H1 (cell line): ENCODE measurements around the gene TSSC4. TPM values are rescaled to one million over a fixed set of nuclear protein-coding genes. Genes with fewer than 3 reads are reported as not detected.
A peak's percentile ranks its signal among the peaks of the same experiment; 100 is the strongest.

ENCODE experiments used
- CTCF ChIA-PET: fragments of 300-600 bp; sonication (Branson Sonifier 250); formaldehyde crosslinking; loops from one replicate; lab custom pipeline; 2021; ENCODE audit not compliant: partially characterized antibody; lab: Charles Lee
- POLR2A ChIA-PET: fragments of 300-600 bp; sonication (Branson Sonifier 250); formaldehyde crosslinking; loops from one replicate; lab custom pipeline; 2021; ENCODE audit warnings: inconsistent platforms; ENCODE audit not compliant: partially characterized antibody; lab: Charles Lee
- DNase-seq, 2 experiments: peaks; one replicate each; pipeline versions ENCODE4 v3.0.0 to v3.0.0-alpha.2; 2010 to 2022; ENCODE audit warnings: low spot score in 2 of 2, low read depth in 1 of 2, mixed read lengths in 1 of 2
- FAIRE-seq: peaks from 2 replicates; lab custom pipeline; 2011; peaks lifted over from hg19 to GRCh38; lab: Jason Lieb, UNC
- H2AFZ ChIP-seq: 2 replicates; pipeline ENCODE4 v1.8.1; 2012; ENCODE audit warnings: low read length, inconsistent platforms
- H2AK5ac ChIP-seq: 2 replicates; pipeline ENCODE4 v1.6.1; 2013; ENCODE audit warnings: low read depth, low read length
- H2BK120ac ChIP-seq: replicated peaks from 2 replicates; pipeline ENCODE3; 2013; ENCODE audit warnings: low read depth, low read length, inconsistent platforms
- H2BK12ac ChIP-seq: 2 replicates; pipeline ENCODE4 v1.6.1; 2013; ENCODE audit warnings: low read depth, low read length
- H2BK15ac ChIP-seq: 2 replicates; pipeline ENCODE4 v1.6.1; 2013; ENCODE audit warnings: low read length
- H2BK20ac ChIP-seq: 2 replicates; pipeline ENCODE4 v1.6.1; 2013; ENCODE audit warnings: low read length
- H2BK5ac ChIP-seq: 2 replicates; pipeline ENCODE4 v1.6.1; 2013; ENCODE audit warnings: low read depth, low read length
- H3K14ac ChIP-seq: 2 replicates; pipeline ENCODE4 v1.6.1; 2013; ENCODE audit warnings: inconsistent platforms; ENCODE audit not compliant: insufficient read length
- H3K18ac ChIP-seq: 2 replicates; pipeline ENCODE4 v1.6.1; 2013; ENCODE audit warnings: low read length; ENCODE audit errors: extremely low read depth
- H3K23ac ChIP-seq: 2 replicates; pipeline ENCODE4 v1.6.1; 2013; ENCODE audit warnings: inconsistent platforms; ENCODE audit not compliant: insufficient read length
- H3K23me2 ChIP-seq: 2 replicates; pipeline ENCODE4 v1.6.1; 2013; ENCODE audit warnings: low read depth, low read length
- H3K27ac ChIP-seq: 2 replicates; pipeline ENCODE4 v1.6.1; 2011; ENCODE audit warnings: low read depth, low read length, inconsistent platforms
- H3K27me3 ChIP-seq, 4 experiments: replicated peaks in 1 of 4; 1 replicate in 1 of 4; 2 replicates in 3 of 4; pipeline versions ENCODE4 v1.6.1 to v1.8.1; 2011 to 2013; ENCODE audit warnings: low read length in 3 of 4, mild to moderate bottlenecking in 3 of 4, inconsistent platforms in 2 of 4, mixed read lengths in 2 of 4, moderate library complexity in 1 of 4; ENCODE audit not compliant: control insufficient read depth in 3 of 4, insufficient read depth in 3 of 4; ENCODE audit errors: extremely low read depth in 1 of 4
- H3K36me3 ChIP-seq, 4 experiments: 2 replicates each; pipeline versions ENCODE4 v1.6.1 to v1.8.1; 2011 to 2013; ENCODE audit warnings: mild to moderate bottlenecking in 4 of 4, low read length in 3 of 4, moderate library complexity in 2 of 4, control low read depth in 1 of 4, inconsistent platforms in 1 of 4; ENCODE audit not compliant: insufficient read depth in 4 of 4, control insufficient read depth in 2 of 4
- H3K4ac ChIP-seq: replicated peaks from 2 replicates; pipeline ENCODE3; 2013; ENCODE audit warnings: low read length, low read depth, mixed read lengths, inconsistent platforms; ENCODE audit not compliant: insufficient read length
- H3K4me1 ChIP-seq, 4 experiments: replicated peaks in 1 of 4; 1 replicate in 1 of 4; 2 replicates in 3 of 4; pipeline versions ENCODE4 v1.6.1 to v1.8.1; 2011 to 2013; ENCODE audit warnings: low read length in 3 of 4, inconsistent platforms in 2 of 4, mixed read lengths in 1 of 4; ENCODE audit not compliant: insufficient read depth in 4 of 4, control insufficient read depth in 3 of 4
- H3K4me2 ChIP-seq, 2 experiments: 2 replicates each; pipeline versions ENCODE4 v1.6.1 to v1.8.1; 2011 to 2013; ENCODE audit warnings: low read depth in 2 of 2, low read length in 2 of 2, control low read depth in 1 of 2, inconsistent platforms in 1 of 2, mild to moderate bottlenecking in 1 of 2; ENCODE audit not compliant: insufficient read depth in 1 of 2
- H3K4me3 ChIP-seq, 4 experiments: fragments of 200-600, 300-600 bp in 1 of 4; sonication (generic), shearing (Covaris generic), sonication (Bioruptor Twin) in 1 of 4; 2 replicates each; pipeline versions ENCODE4 v1.5.1 to v1.8.1; 2011 to 2016; ENCODE audit warnings: low read length in 4 of 4, low read depth in 3 of 4, control low read depth in 2 of 4, inconsistent platforms in 2 of 4, mild to moderate bottlenecking in 2 of 4, mixed read lengths in 1 of 4, moderate library complexity in 1 of 4; ENCODE audit not compliant: insufficient read depth in 2 of 4; ENCODE audit errors: extremely low read depth in 1 of 4
- H3K56ac ChIP-seq: replicated peaks from 2 replicates; pipeline ENCODE3; 2013; ENCODE audit warnings: low read depth, mild to moderate bottlenecking, mixed read lengths, low read length, inconsistent platforms; ENCODE audit not compliant: insufficient read length
- H3K79me1 ChIP-seq: 2 replicates; pipeline ENCODE4 v1.6.1; 2013; ENCODE audit warnings: low read depth, low read length, control low read depth
- H3K79me2 ChIP-seq, 2 experiments: 2 replicates each; pipeline versions ENCODE4 v1.6.1 to v1.8.1; 2012 to 2013; ENCODE audit warnings: low read length in 2 of 2, mild to moderate bottlenecking in 2 of 2, inconsistent platforms in 1 of 2; ENCODE audit not compliant: insufficient read depth in 2 of 2, control insufficient read depth in 1 of 2
- H3K9ac ChIP-seq, 4 experiments: replicated peaks in 1 of 4; 1 replicate in 1 of 4; 2 replicates in 3 of 4; pipeline versions ENCODE4 v1.6.1 to v1.8.1; 2011 to 2013; ENCODE audit warnings: low read depth in 3 of 4, low read length in 3 of 4, control low read depth in 2 of 4, mild to moderate bottlenecking in 2 of 4, moderate library complexity in 2 of 4, inconsistent platforms in 1 of 4; ENCODE audit errors: extremely low read depth in 1 of 4
- H3K9me3 ChIP-seq, 2 experiments: 2 replicates each; pipeline versions ENCODE4 v1.6.1 to v1.8.1; 2012 to 2013; ENCODE audit warnings: mild to moderate bottlenecking in 2 of 2, moderate library complexity in 2 of 2, control low read depth in 1 of 2, inconsistent platforms in 1 of 2, low read depth in 1 of 2, low read length in 1 of 2, mixed read lengths in 1 of 2; ENCODE audit not compliant: insufficient read depth in 2 of 2
- H4K20me1 ChIP-seq, 2 experiments: replicated peaks in 1 of 2; 2 replicates each; pipeline versions ENCODE3 to v1.8.1; 2011 to 2013; ENCODE audit warnings: inconsistent platforms in 2 of 2, low read length in 2 of 2, mild to moderate bottlenecking in 1 of 2; ENCODE audit not compliant: insufficient read depth in 2 of 2, control insufficient read depth in 1 of 2
- H4K5ac ChIP-seq: 2 replicates; pipeline ENCODE4 v1.6.1; 2013; ENCODE audit warnings: low read length, low read depth, mixed read lengths, inconsistent platforms; ENCODE audit not compliant: insufficient read length
- H4K8ac ChIP-seq: 2 replicates; pipeline ENCODE4 v1.8.0; 2013; ENCODE audit warnings: mild to moderate bottlenecking, moderate library complexity, low read length, inconsistent platforms; ENCODE audit not compliant: insufficient read depth; ENCODE audit errors: extremely low read depth
- H4K91ac ChIP-seq: replicated peaks from 2 replicates; pipeline ENCODE3; 2013; ENCODE audit warnings: low read length, mixed read lengths, inconsistent platforms; ENCODE audit not compliant: insufficient read length
- CBX8 ChIP-seq: fragments of 300-800, 300-1000 bp; sonication (generic); IDR thresholded peaks from 2 replicates; pipeline ENCODE4 v1.7.1; 2016; ENCODE audit warnings: low read depth, low read length, borderline replicate concordance
- JUN ChIP-seq: IDR thresholded peaks from 2 replicates; pipeline ENCODE4 v1.6.1; 2011; ENCODE audit warnings: low read depth, mild to moderate bottlenecking, improper control_type of control experiment, low read length
- whole genome bisulfite sequencing, 2 experiments: shearing (Covaris generic) in 1 of 2; methylation state at CpG; one replicate each; pipeline versions ENCODE4 v1.1.6 to v1.1.7; 2013 to 2015; ENCODE audit warnings: low lambda C conversion rate in 2 of 2, mixed read lengths in 2 of 2, inconsistent platforms in 1 of 2, low coverage in 1 of 2, missing lambda C conversion rate in 1 of 2; ENCODE audit not compliant: insufficient replicate concordance in 2 of 2, insufficient coverage in 1 of 2, insufficient read length in 1 of 2; ENCODE audit errors: extremely low coverage in 1 of 2, missing lambda C conversion rate in 1 of 2; 5-methylcytosine and 5-hydroxymethylcytosine counted together
- polyA plus RNA-seq, 7 experiments: library from polyadenylated mRNA; depleted of rRNA in 3 of 7; stranded (reverse) in 5 of 7; unstranded in 2 of 7; fragments of >200 nt in 5 of 7; fragments of 200-250 nt in 2 of 7; gene quantifications; 1 replicate in 5 of 7; 2 replicates in 1 of 7; 4 replicates in 1 of 7; pipeline versions ENCODE4 v1.2.1 to v1.2.3, GENCODE V29; 2011 to 2013; ENCODE audit warnings: missing spikeins in 2 of 7, mixed read lengths in 2 of 7
- total RNA-seq: library from RNA; stranded (reverse); fragmentation: NEBNext Ultra II Directional; extraction: Animal tissue kit (Norgen Biotek cat#: 25700); gene quantifications from 2 replicates; pipeline ENCODE4 v1.2.1, GENCODE V29; 2021

Gene TSSC4
- total and polyA plus RNA-seq, 2 of the 8 experiments (the other 6 are each of a cell fraction or from before 2014, with no cell fraction given), result 34.0 to 39.3 TPM

DNA sequence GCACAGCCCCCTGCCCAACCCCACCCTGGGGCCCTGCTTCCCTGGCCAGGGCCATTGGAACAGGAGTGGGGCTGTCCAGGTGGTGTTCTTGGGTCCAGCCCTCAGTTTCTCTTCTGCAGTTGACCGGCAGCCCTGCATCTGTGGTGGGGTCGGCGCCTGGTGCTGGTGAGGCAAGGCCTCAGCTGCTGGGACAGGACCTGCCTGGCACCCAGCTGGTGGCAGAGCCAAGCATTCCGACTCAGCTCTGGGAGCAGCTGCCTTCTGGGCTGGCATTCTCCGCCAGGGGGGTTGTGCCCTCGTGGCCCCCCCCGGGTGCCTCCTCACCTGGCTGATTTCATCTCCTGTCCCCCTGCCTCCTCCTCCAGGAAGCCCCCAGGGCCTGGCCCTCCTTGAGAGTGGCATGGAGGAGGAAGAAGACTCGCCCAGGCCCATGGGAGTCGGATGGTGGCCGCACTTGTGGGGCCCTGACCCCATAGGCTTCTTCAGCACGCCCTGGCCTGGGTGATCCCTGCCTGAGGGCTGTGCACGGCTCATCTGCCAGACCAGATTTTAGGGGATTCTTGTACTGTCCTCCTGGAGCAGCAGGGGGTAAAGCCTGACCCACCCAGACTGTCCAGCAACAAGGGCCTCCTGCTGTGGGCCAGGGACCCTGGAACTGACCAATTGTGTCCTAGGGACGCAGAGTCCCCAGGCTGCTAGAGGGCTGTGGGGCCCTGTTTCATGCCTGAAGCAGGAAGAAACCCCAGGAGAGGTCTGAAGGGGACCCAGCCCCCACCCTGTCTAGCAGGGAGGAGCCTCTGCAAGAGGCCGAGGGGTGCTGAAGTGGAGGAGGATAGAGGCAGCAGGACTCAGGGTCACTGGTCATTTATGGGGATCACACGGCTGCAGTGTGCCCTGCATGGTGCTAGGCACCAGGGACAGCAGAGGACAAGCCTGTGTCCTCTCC is 11.8 kb upstream of the TSSC4 start:
- H3K14ac ChIP-seq, result no peak overlapping the region
- H3K4me2 ChIP-seq, result no peak overlapping the region
- H2BK12ac ChIP-seq, result no peak overlapping the region
- H4K20me1 ChIP-seq, result peaks cover 34 to 56% of the 10 kb centered on the region in 2 experiments
- H3K27me3 ChIP-seq, result no peaks in the 10 kb centered on the region
- TF ChIP-seq CBX8 (no peak), JUN (no peak)
- H3K23me2 ChIP-seq, result no peaks in the 10 kb centered on the region
- no peak overlapping the region for H2AK5ac ChIP-seq
- no peak overlapping the region for H2AFZ ChIP-seq
- no peak overlapping the region for H3K27ac ChIP-seq
- WGBS, 2 experiments, result 80% methylated on average over 10 of the region's 15 CpGs; no CpG with 5 or more reads in 1 of the 2 experiments
- no peak overlapping the region for H4K5ac ChIP-seq
- H3K23ac ChIP-seq, result no peak overlapping the region
- no peak overlapping the region for H3K18ac ChIP-seq
- peaks cover 0 to 6% (median 0%) of the 10 kb centered on the region in 4 experiments; a peak in 2 of 8 replicates for H3K36me3 ChIP-seq
- no peak overlapping the region for H4K91ac ChIP-seq
- no peak overlapping the region for H2BK15ac ChIP-seq
- H3K9ac ChIP-seq, result no peak overlapping the region
- no peak overlapping the region for H2BK120ac ChIP-seq
- no peaks in the 10 kb centered on the region for H3K9me3 ChIP-seq
- ChIA-PET POLR2A (interaction anchor here (1.0 to 3.5 kb wide), 3 partner anchors 11 to 12 kb away, joined by 3 to 34 read pairs (median 8); partner anchors contain the start of genes CD81 and TSSC4), CTCF (interaction anchor here (0.7 to 7.5 kb wide), 10 partner anchors 11 to 196 kb away, joined by 3 to 43 read pairs (median 4); partner anchors contain the start of gene TSSC4)
- H4K8ac ChIP-seq, result peak overlapping the region; percentile 80
- H3K4me1 ChIP-seq, result peaks cover 0 to 16% (median 12%) of the 10 kb centered on the region in 4 experiments; a peak in 5 of 7 replicates
- FAIRE-seq, result no peak
- H3K4ac ChIP-seq, result no peak overlapping the region
- H3K56ac ChIP-seq, result no peak overlapping the region
- no peak overlapping the region for H3K4me3 ChIP-seq
- H3K79me2 ChIP-seq, result peaks cover 19 to 58% of the 10 kb centered on the region in 2 experiments; a peak in 3 of 4 replicates
- peaks cover 33% of the 10 kb centered on the region for H3K79me1 ChIP-seq
- H2BK5ac ChIP-seq, result peak overlapping the region; percentile 49; the same call in 1 of the 2 replicates
- no peak for DNase-seq
- no peak overlapping the region for H2BK20ac ChIP-seq
